Measurements from ENCODE around the gene UBE2J1.

Gene UBE2J1

DNA sequence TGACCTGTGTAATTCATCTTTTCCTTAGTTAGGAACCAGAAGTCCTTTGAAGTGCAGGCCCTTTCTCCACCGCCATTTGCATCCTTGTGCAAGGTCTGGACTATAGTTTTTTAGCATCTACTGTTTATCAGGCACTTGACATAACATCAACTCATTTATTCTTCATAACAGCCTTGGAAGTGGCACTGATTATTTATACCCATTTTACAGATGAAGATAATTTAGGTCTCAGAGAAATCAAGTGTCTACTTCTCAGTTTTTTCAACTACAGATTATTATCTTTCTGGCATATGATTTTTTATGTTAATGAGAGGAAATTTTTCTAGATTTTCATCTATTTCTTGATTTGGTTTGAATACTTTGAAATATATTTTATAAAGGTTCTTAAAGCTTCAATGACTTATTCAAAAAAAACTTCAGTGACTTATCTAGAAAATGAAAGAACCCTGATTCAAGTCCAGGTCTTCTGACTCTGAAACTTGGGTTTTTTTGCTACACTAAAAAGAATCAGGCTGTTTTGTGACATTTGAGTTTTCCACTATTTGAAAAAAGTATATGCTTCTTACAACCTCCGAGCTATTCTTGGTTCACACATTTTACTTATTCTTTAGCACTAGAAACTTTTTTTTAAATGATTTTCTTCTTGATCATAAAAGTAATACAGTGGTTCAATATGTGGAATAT is 3.1 kb upstream of the UBE2J1 start:
- DNase-seq (ENCODE audit: low read depth) = no peak
- TF ChIP-seq, protein P1, sequence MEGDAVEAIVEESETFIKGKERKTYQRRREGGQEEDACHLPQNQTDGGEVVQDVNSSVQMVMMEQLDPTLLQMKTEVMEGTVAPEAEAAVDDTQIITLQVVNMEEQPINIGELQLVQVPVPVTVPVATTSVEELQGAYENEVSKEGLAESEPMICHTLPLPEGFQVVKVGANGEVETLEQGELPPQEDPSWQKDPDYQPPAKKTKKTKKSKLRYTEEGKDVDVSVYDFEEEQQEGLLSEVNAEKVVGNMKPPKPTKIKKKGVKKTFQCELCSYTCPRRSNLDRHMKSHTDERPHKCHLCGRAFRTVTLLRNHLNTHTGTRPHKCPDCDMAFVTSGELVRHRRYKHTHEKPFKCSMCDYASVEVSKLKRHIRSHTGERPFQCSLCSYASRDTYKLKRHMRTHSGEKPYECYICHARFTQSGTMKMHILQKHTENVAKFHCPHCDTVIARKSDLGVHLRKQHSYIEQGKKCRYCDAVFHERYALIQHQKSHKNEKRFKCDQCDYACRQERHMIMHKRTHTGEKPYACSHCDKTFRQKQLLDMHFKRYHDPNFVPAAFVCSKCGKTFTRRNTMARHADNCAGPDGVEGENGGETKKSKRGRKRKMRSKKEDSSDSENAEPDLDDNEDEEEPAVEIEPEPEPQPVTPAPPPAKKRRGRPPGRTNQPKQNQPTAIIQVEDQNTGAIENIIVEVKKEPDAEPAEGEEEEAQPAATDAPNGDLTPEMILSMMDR (conservative IDR thresholded peaks at IDR 0.05; ENCODE audit: low read depth, low read length) = no peak
- H3K4me3 ChIP-seq (ENCODE audit: low read depth, low read length) = no peak overlapping the region

DNA sequence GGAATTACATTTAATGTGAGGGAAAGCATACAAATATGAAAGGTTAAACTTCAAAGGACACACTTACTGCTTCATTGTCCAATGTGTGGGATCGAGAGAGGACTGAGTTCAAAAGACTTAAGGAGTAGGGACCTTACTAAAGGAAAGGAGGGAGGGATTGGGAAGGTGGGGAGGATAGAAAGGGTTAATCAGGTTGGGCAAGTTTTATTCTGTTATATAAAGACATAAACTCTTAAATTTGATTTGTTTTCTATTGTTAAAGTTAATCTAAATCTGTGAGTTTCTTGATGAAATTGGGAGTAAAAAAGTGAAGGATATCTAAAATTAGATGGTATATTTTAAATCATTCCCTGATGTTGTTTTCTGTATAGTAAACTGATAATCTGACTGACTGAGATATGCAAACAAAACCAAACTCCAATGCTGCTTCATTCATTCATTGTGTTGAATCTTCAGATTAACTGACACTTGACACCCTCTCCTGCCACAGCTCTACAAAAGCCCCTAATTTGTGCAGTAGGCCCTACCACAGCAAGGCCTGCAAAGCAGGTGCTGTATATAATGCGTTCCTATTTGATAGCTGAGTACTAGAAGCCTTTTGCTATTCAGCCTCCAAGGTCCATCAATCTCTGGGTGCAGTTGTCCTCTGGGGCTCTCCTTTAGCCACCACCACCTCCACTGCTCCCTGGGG is 1.3 kb upstream of the UBE2J1 start:
- no peak for DNase-seq (ENCODE audit: low read depth)
- H3K4me3 ChIP-seq (ENCODE audit: low read depth, low read length) = no peak overlapping the region
- TF ChIP-seq, protein P1 (conservative IDR thresholded peaks at IDR 0.05; ENCODE audit: low read depth, low read length) = no peak

DNA sequence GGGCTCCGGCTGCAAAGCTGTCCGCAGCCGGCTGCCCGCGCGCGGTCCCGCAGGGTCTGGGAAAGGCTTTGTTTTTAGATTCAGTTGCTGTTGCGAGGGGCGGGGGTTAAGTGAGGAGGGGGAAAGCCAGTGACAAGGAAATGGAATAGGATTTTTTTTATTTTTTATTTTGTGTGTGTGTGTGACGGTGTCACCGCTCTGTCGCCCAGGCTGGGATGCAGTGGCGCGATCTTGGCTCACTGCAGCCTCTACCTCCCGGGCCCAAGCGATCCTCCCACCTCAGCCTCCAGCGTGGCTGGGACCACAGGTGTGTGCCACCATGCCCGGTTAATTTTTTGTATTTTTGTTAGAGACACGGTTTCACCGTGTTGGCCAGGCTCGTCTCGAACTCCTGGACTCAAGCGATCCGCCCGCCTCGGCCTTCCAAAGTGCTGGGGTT is 615 bp upstream of the UBE2J1 start:
- TF ChIP-seq, protein P1 (conservative IDR thresholded peaks at IDR 0.05; ENCODE audit: low read depth, low read length) = no peak
- peak overlapping the region; percentile 92 for H3K4me3 ChIP-seq (ENCODE audit: low read depth, low read length)
- no peak for DNase-seq (ENCODE audit: low read depth)

DNA sequence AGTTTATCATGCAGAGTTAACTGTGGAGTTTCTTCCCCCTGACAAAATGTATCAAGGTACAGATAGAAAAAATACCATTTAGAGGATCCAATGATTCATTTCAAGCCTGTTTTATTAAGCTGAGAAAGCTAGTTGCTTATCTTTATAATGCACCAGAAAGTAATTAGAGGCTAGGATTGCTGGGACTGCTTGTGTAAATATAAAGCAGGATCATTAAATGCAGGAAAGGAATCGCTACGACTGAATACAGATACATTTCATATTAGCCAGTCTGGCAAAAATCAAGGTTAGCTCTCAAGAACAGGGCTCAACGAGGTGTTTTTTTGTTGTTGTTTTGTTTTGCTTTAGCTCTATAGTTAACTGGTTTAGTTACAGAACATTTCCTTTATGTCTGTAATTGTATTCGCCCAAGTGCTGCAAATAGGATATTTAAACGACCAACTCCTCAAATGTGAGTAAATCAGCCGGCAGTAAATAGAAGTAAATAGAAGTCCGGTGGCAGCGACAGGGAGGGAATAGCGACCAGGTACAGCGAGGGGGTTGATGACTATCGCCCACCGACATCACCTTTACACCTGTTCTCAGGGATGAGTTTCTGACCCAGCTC is 748 bp downstream of the UBE2J1 start:
- H3K4me3 ChIP-seq (ENCODE audit: low read depth, low read length) = peak overlapping the region; percentile 92
- DNase-seq (ENCODE audit: low read depth) = peak; percentile 20
- TF ChIP-seq, protein P1 (conservative IDR thresholded peaks at IDR 0.05; ENCODE audit: low read depth, low read length) = no peak

DNA sequence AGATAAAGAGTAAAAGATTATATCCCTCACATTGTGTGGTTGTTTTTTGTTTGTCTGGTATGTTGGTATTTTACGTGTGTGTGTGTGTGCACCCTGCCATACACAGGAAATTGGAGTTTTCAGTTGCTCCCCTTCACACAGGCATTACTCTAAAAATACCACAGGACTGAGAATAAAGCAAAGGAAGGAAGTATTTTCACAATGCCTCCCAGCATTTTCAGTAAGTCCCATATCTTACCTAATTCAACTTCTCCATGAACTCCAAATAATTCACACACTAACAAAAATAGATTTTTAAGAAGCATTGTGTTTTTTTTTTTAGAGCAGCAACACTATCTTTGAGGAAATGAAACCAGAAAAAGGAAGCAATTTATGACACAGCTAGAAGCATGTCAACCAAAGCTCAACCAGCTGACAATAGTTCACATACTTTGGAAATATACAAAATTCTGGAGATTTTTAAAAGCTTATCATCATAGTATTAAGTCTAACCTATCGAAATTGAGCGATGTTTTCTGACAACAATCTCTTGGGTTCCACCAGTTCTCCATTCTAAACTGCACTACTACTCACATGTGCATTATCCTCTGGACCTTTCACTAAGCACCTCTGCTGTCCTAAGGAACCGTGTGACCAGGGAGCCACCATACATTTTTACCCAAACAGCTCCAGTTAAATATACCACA is 2.1 kb downstream of the UBE2J1 start:
- TF ChIP-seq, protein P1 (conservative IDR thresholded peaks at IDR 0.05; ENCODE audit: low read depth, low read length) = no peak
- H3K4me3 ChIP-seq (ENCODE audit: low read depth, low read length) = peak overlapping the region; percentile 32
- DNase-seq (ENCODE audit: low read depth) = peak; percentile 50

DNA sequence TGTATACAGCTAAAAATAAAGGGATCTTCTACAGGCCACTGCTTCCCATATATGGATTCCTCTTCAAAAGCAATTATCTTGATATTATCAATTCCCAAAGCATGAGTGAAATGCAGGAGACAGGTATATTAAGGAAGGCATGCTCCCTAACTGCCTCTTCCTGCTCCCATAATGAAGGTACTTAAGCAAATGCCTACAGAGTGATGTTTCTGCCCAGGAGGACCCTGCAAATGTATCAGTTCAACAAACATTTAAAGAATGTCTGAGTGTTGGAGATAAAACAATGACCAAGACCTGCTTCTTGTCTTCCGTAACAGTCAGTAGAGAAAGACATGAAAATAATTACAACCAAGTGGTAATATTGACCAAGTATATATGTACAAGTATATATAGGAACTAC is 4.2 kb downstream of the UBE2J1 start:
- no peak overlapping the region for H3K4me3 ChIP-seq (ENCODE audit: low read depth, low read length)
- DNase-seq (ENCODE audit: low read depth) = peak; percentile 38
- TF ChIP-seq, protein P1 (conservative IDR thresholded peaks at IDR 0.05; ENCODE audit: low read depth, low read length) = no peak
